CD1c-positive myeloid dendritic cell (primary cell): ENCODE data around the gene ALCAM.
"Not testable (repeated sequence)": the region's sequence is repeated elsewhere in the genome, so short reads cannot be mapped to it uniquely, and the experiment has no call there.

Experiments used
- DNase-seq: peaks from one replicate; pipeline ENCODE4 v3.0.0-alpha.2; 2016; ENCODE audit errors: extremely low spot score

Gene ALCAM

GRCh38 chr3:105388176-105388575, 21.5 kb downstream of the ALCAM start:
- peak; percentile 62 for DNase-seq

- DNase-seq, result not testable (repeated sequence)
Observed at GRCh38 chr3:105389759-105390158, 23.1 kb downstream of the ALCAM start.

GRCh38 chr3:105392598-105392997, 25.9 kb downstream of the ALCAM start:
- DNase-seq, result not testable (repeated sequence)

GRCh38 chr3:105394177-105394576, 27.5 kb downstream of the ALCAM start:
- peak; percentile 58 for DNase-seq

GRCh38 chr3:105397974-105398373, 31.3 kb downstream of the ALCAM start:
- DNase-seq, result no peak

GRCh38 chr3:105398437-105398836, 31.7 kb downstream of the ALCAM start:
- DNase-seq, result no peak

- DNase-seq, result no peak
Observed at GRCh38 chr3:105399062-105399461, 32.4 kb downstream of the ALCAM start.

- DNase-seq, result no peak
Observed at GRCh38 chr3:105399611-105400010, 32.9 kb downstream of the ALCAM start.

GRCh38 chr3:105401254-105401653, 34.5 kb downstream of the ALCAM start:
- no peak for DNase-seq

GRCh38 chr3:105401691-105402149, 35.0 kb downstream of the ALCAM start:
- no peak for DNase-seq

- no peak for DNase-seq
Observed at GRCh38 chr3:105402287-105402801, 35.6 kb downstream of the ALCAM start.

- DNase-seq, result not testable (repeated sequence)
Observed at GRCh38 chr3:105403034-105403433, 36.3 kb downstream of the ALCAM start.

GRCh38 chr3:105406268-105406667, 39.6 kb downstream of the ALCAM start:
- DNase-seq, result no peak

- no peak for DNase-seq
Observed at GRCh38 chr3:105409364-105409763, 42.7 kb downstream of the ALCAM start.

GRCh38 chr3:105413343-105413887, 46.7 kb downstream of the ALCAM start:
- DNase-seq, result no peak

- DNase-seq, result no peak
Observed at GRCh38 chr3:105414841-105415240, 48.1 kb downstream of the ALCAM start.

GRCh38 chr3:105415951-105416350, 49.2 kb downstream of the ALCAM start:
- DNase-seq, result no peak

- peak; percentile 5 for DNase-seq
Observed at GRCh38 chr3:105417525-105418289, 51.0 kb downstream of the ALCAM start.

GRCh38 chr3:105422645-105423044, 55.9 kb downstream of the ALCAM start:
- DNase-seq, result no peak

- no peak for DNase-seq
Observed at GRCh38 chr3:105423397-105423796, 56.7 kb downstream of the ALCAM start.

GRCh38 chr3:105424412-105425152, 57.9 kb downstream of the ALCAM start:
- DNase-seq, result no peak

GRCh38 chr3:105425153-105425502, 58.4 kb downstream of the ALCAM start:
- DNase-seq, result no peak

- no peak for DNase-seq
Observed at GRCh38 chr3:105427332-105427731, 60.6 kb downstream of the ALCAM start.
